HL-60 (cell line): ENCODE results near the gene TBC1D16.

Source experiments
- CTCF ChIP-seq: IDR thresholded peaks from one replicate; pipeline ENCODE4 v1.5.1; 2011; ENCODE audit warnings: low read length, control low read depth, inconsistent platforms; ENCODE audit not compliant: insufficient read depth
- GABPA ChIP-seq: IDR thresholded peaks from 2 replicates; pipeline ENCODE4 v1.6.1; 2012; ENCODE audit warnings: low read depth
- POLR2AphosphoS5 ChIP-seq: IDR thresholded peaks from 2 replicates; pipeline ENCODE4 v1.6.1; 2012; ENCODE audit warnings: low read depth

GRCh38 chr17:79911430-79912399 is 124.0 kb downstream of the TBC1D16 start:
- TF ChIP-seq CTCF (no peak), POLR2AphosphoS5 (no peak), GABPA (no peak)
